GM12878 (cell line): ENCODE results near the gene SERPINE1. TPM values are rescaled to one million over a fixed set of nuclear protein-coding genes. Genes with fewer than 3 reads are reported as not detected.

Experiments used
- ATAC-seq: fragments of 200-7000 bp; cut with Tn5 transposase; 3 replicates; pipeline ENCODE4 v1.9.1; 2020; ENCODE audit warnings: mild to moderate bottlenecking, moderate library complexity
- BruUV-seq: library from RNA; stranded (reverse); fragments of 400-500 nt; replicated peaks from 2 replicates; lab custom pipeline; 2021; lab: Mats Ljungman, UMichigan
- CTCF ChIA-PET: fragments of 300-600 bp; sonication (Branson Sonifier 250); formaldehyde crosslinking; extraction: SDS; loops from one replicate; lab custom pipeline; 2021; ENCODE audit warnings: inconsistent platforms; lab: Yijun Ruan, JAX
- POLR2A ChIA-PET: fragments of 350-600 bp; formaldehyde crosslinking; extraction: SDS; loops from one replicate; lab custom pipeline; 2021; ENCODE audit warnings: inconsistent platforms; lab: Charles Lee
- RAD21 ChIA-PET: fragments of 300-600 bp; sonication (Branson Sonifier 250); formaldehyde crosslinking; loops from one replicate; lab custom pipeline; 2023; ENCODE audit warnings: antibody characterized with exemption; ENCODE audit not compliant: unreplicated experiment; lab: Charles Lee
- SMC1A ChIA-PET: fragments of 300-600 bp; sonication (Branson Sonifier 250); formaldehyde crosslinking; loops from one replicate; lab custom pipeline; 2023; ENCODE audit not compliant: unreplicated experiment, uncharacterized antibody; lab: Charles Lee
- DNase-seq: peaks from one replicate; pipeline ENCODE4 v3.0.0-alpha.2; 2011; ENCODE audit warnings: low read depth, low spot score
- FAIRE-seq: peaks from 3 replicates; lab custom pipeline; 2011; peaks lifted over from hg19 to GRCh38; lab: Jason Lieb, UNC
- H2AFZ ChIP-seq: 2 replicates; pipeline ENCODE4 v1.6.0; 2011; ENCODE audit warnings: low read depth, low read length, control low read depth; ENCODE audit not compliant: control insufficient read depth
- H3K27ac ChIP-seq: 2 replicates; pipeline ENCODE4 v1.5.1; 2011; ENCODE audit warnings: control low read depth; ENCODE audit not compliant: control insufficient read depth, insufficient read depth
- H3K27me3 ChIP-seq, 2 experiments: replicated peaks in 1 of 2; 2 replicates each; pipeline versions ENCODE4 v1.6.0 to v1.6.1; 2011; ENCODE audit warnings: low read length in 1 of 2; ENCODE audit not compliant: control insufficient read depth in 2 of 2, insufficient read depth in 2 of 2
- H3K36me3 ChIP-seq, 2 experiments: 2 replicates each; pipeline ENCODE4 v1.5.1; 2011; ENCODE audit warnings: low read length in 1 of 2; ENCODE audit not compliant: control insufficient read depth in 2 of 2, insufficient read depth in 2 of 2
- H3K4me1 ChIP-seq: 2 replicates; pipeline ENCODE4 v1.6.1; 2011; ENCODE audit warnings: mild to moderate bottlenecking, low read length, moderate library complexity, mixed read lengths; ENCODE audit not compliant: control insufficient read depth, insufficient read depth
- H3K4me2 ChIP-seq: 2 replicates; pipeline ENCODE4 v1.6.0; 2011; ENCODE audit warnings: control low read depth; ENCODE audit not compliant: control insufficient read depth, insufficient read depth
- H3K4me3 ChIP-seq: fragments of 200-600 bp; sonication (generic); 2 replicates; pipeline ENCODE4 v1.5.1; 2016
- H3K79me2 ChIP-seq: 2 replicates; pipeline ENCODE4 v1.6.0; 2011; ENCODE audit warnings: low read length; ENCODE audit not compliant: control insufficient read depth, insufficient read depth
- H3K9ac ChIP-seq: 2 replicates; pipeline ENCODE4 v1.8.0; 2011; ENCODE audit warnings: low read length, control low read depth, mixed read lengths; ENCODE audit not compliant: control insufficient read depth, insufficient read depth
- H3K9me3 ChIP-seq: replicated peaks from 3 replicates; pipeline ENCODE4 v1.5.1; 2011; ENCODE audit warnings: mild to moderate bottlenecking, low read length; ENCODE audit not compliant: control insufficient read depth, insufficient read depth
- H4K20me1 ChIP-seq: 2 replicates; pipeline ENCODE4 v1.6.0; 2011; ENCODE audit not compliant: control insufficient read depth, insufficient read depth
- ATF3 ChIP-seq: IDR thresholded peaks from 2 replicates; pipeline ENCODE4 v1.6.1; 2011; ENCODE audit warnings: low read depth, mild to moderate bottlenecking, low read length, moderate library complexity, borderline replicate concordance; ENCODE audit errors: extremely low read depth
- BACH1 ChIP-seq: fragments of 450-650 bp; IDR thresholded peaks from 2 replicates; pipeline ENCODE4 v1.6.1; 2017; ENCODE audit warnings: mild to moderate bottlenecking, borderline replicate concordance
- IRF3 ChIP-seq: fragments of 450-650 bp; IDR thresholded peaks from 2 replicates; pipeline ENCODE4 v1.6.1; 2014; ENCODE audit warnings: mild to moderate bottlenecking
- JUND ChIP-seq: IDR thresholded peaks from 2 replicates; pipeline ENCODE4 v1.6.1; 2012; ENCODE audit warnings: low read depth, mild to moderate bottlenecking, low read length, improper control_type of control experiment, moderate library complexity
- NR2F1 ChIP-seq: fragments of 450-650 bp; conservative IDR thresholded peaks from 2 replicates; pipeline ENCODE4 v1.6.1; 2017; ENCODE audit warnings: mild to moderate bottlenecking
- REST ChIP-seq: IDR thresholded peaks from 2 replicates; pipeline ENCODE4 v1.6.1; 2012; ENCODE audit warnings: mild to moderate bottlenecking, low read depth, low read length
- RUNX3 ChIP-seq: IDR thresholded peaks from 2 replicates; pipeline ENCODE4 v1.6.1; 2012; ENCODE audit warnings: low read length, inconsistent platforms
- TCF12 ChIP-seq: IDR thresholded peaks from 2 replicates; pipeline ENCODE4 v1.6.1; 2011; ENCODE audit warnings: low read depth, mild to moderate bottlenecking, low read length
- ZNF592 ChIP-seq: fragments of 450-650 bp; IDR thresholded peaks from 2 replicates; pipeline ENCODE4 v1.6.1; 2017; ENCODE audit warnings: mild to moderate bottlenecking, moderate library complexity
- ZNF687 ChIP-seq: fragments of 450-650 bp; IDR thresholded peaks from 2 replicates; pipeline ENCODE4 v1.6.1; 2017; ENCODE audit warnings: mild to moderate bottlenecking, moderate library complexity
- WGBS: methylation state at CpG from one replicate; pipeline ENCODE4 v1.1.6; 2016; ENCODE audit warnings: low lambda C conversion rate; ENCODE audit not compliant: insufficient replicate concordance, insufficient coverage; ENCODE audit errors: missing lambda C conversion rate; 5-methylcytosine and 5-hydroxymethylcytosine counted together
- in situ Hi-C: fragments of 300-500 bp; cut with MboI; formaldehyde crosslinking; loops from 9 replicates; pipeline ENCODE4 v1.14.3; 2018; ENCODE audit warnings: mixed read lengths
- intact Hi-C: fragments of 100-400 bp; cut with micrococcal nuclease; formaldehyde crosslinking; loops from one replicate; pipeline ENCODE4 v1.14.2; 2022; ENCODE audit not compliant: unreplicated experiment
- polyA plus RNA-seq, 11 experiments: library from polyadenylated mRNA; depleted of rRNA in 4 of 11; unstranded in 6 of 11; stranded (reverse) in 5 of 11; fragments of >200 nt; fragmentation: Nextera tagmentation in 4 of 11; fragmentation: Illumina TruSeq in 1 of 11; extraction: Ambion mirVana in 4 of 11; extraction: Trizol in 1 of 11; gene quantifications; 1 replicate in 1 of 11; 2 replicates in 10 of 11; pipeline versions ENCODE4 v1.2.1 to v1.2.3, GENCODE V29; 2011 to 2016; ENCODE audit warnings: inconsistent platforms in 2 of 11, missing spikeins in 2 of 11, low read depth in 1 of 11
- total RNA-seq, 4 experiments: library from RNA; depleted of rRNA in 3 of 4; stranded (reverse); fragments of >200 nt in 3 of 4; fragmentation: Illumina TruSeq in 1 of 4; extraction: Trizol in 1 of 4; gene quantifications; 2 replicates each; pipeline versions ENCODE4 v1.2.1 to v1.2.3, GENCODE V29; 2013 to 2021

Gene SERPINE1
- total and polyA plus RNA-seq, 10 of the 15 experiments (the other 5 are each of a cell fraction or from before 2014, with no cell fraction given) = 0.20 to 2.4 (median 0.44) TPM

- no peaks in the 10 kb centered on the region for H3K4me1 ChIP-seq
- SMC1A ChIA-PET = interaction anchor here (1.4 kb wide), 1 partner anchor 97 kb away, joined by 4 read pairs; no protein-coding TSS in a partner anchor
- in situ Hi-C loops = no loop called here
- TF ChIP-seq IRF3 (no peak), REST (no peak), TCF12 (no peak), ZNF687 (no peak), JUND (no peak), ATF3 (no peak), BACH1 (no peak), ZNF592 (no peak), RUNX3 (no peak), NR2F1 (no peak)
These were observed 59.3 kb downstream of the SERPINE1 start for GRCh38 chr7:101186194-101186593.

More at GRCh38 chr7:101186194-101186593, 59.3 kb downstream of the SERPINE1 start:
- intact Hi-C loops = no loop called here
- Histone ChIP-seq H2AFZ (no peak overlapping the region; the same call in 1 of the 2 replicates), H3K4me3 (no peak overlapping the region), H3K4me2 (no peak overlapping the region), H3K27me3 (no peaks in the 10 kb centered on the region; a peak in 1 of 4 replicates), H4K20me1 (no peaks in the 10 kb centered on the region), H3K27ac (no peak overlapping the region), H3K9me3 (no peaks in the 10 kb centered on the region), H3K9ac (no peak overlapping the region), H3K36me3 (no peaks in the 10 kb centered on the region), H3K79me2 (no peaks in the 10 kb centered on the region)
- no peak for FAIRE-seq
- ATAC-seq = no peak
- CTCF ChIA-PET = interaction anchor here (2.1 kb wide), 1 partner anchor 42 kb away, joined by 12 read pairs; no protein-coding TSS in a partner anchor
- POLR2A ChIA-PET = interaction anchor here (0.6 to 0.7 kb wide), 3 partner anchors 8 to 195 kb away, joined by 3 to 10 read pairs (median 3); no protein-coding TSS in a partner anchor
- DNase-seq = no peak
- 22% methylated on average over 6 of the region's 6 CpGs for WGBS
- RAD21 ChIA-PET = interaction anchor here (1.4 kb wide), 1 partner anchor 42 kb away, joined by 4 read pairs; no protein-coding TSS in a partner anchor
- no TSS peak for BruUV-seq
